K562 (cell line): ENCODE data around the gene ACTR3C. TPM values are rescaled to one million over a fixed set of nuclear protein-coding genes. Genes with fewer than 3 reads are reported as not detected.

Source experiments
- ATF7 ChIP-seq: fragments of 450-650 bp; IDR thresholded peaks from 2 replicates; pipeline ENCODE4 v1.7.1; 2014; ENCODE audit warnings: mild to moderate bottlenecking, moderate library complexity
- COPS2 ChIP-seq: fragments of 450-650 bp; conservative IDR thresholded peaks from 2 replicates; pipeline ENCODE4 v1.6.1; 2016; ENCODE audit warnings: mild to moderate bottlenecking, moderate library complexity
- ELF4 ChIP-seq: fragments of 450-650 bp; formaldehyde crosslinking; IDR thresholded peaks from 2 replicates; pipeline ENCODE4 v1.4.0; 2022; ENCODE audit warnings: missing genetic modification characterization
- NR2C1 ChIP-seq, 2 experiments: fragments of 450-650 bp; IDR thresholded peaks; 2 replicates each; pipeline ENCODE4 v1.6.1; 2017; ENCODE audit warnings: mild to moderate bottlenecking in 2 of 2, antibody characterized with exemption in 1 of 2, inconsistent platforms in 1 of 2, missing compliant biosample characterization in 1 of 2, missing genetic modification characterization in 1 of 2
- ZZZ3 ChIP-seq: fragments of 450-650 bp; IDR thresholded peaks from 2 replicates; pipeline ENCODE4 v1.6.1; 2016; ENCODE audit warnings: antibody characterized with exemption, mild to moderate bottlenecking, moderate library complexity
- polyA plus RNA-seq, 8 experiments: library from polyadenylated mRNA; depleted of rRNA in 4 of 8; stranded (reverse) in 5 of 8; unstranded in 3 of 8; fragments of >200 nt; fragmentation: Nextera tagmentation in 2 of 8; fragmentation: Illumina TruSeq in 1 of 8; extraction: Ambion mirVana in 2 of 8; extraction: Trizol in 1 of 8; gene quantifications; 2 replicates each; pipeline versions ENCODE4 v1.2.1 to v1.2.3, GENCODE V29; 2011 to 2014; ENCODE audit warnings: inconsistent platforms in 1 of 8, missing spikeins in 1 of 8
- total RNA-seq, 7 experiments: library from RNA; depleted of rRNA in 6 of 7; stranded (reverse); fragments of >200 nt in 6 of 7; fragmentation: Illumina TruSeq in 2 of 7; extraction: Trizol in 2 of 7; gene quantifications; 2 replicates each; pipeline versions ENCODE4 v1.2.1 to v1.2.3, GENCODE V29; 2011 to 2021; ENCODE audit warnings: low replicate concordance in 1 of 7
- TF ChIP-seq, protein P1 (sequence below): fragments of 200-600 bp; sonication (generic); IDR thresholded peaks from one replicate; pipeline ENCODE4 v1.6.1; 2012; ENCODE audit warnings: mild to moderate bottlenecking, low read depth, low read length, inconsistent platforms
- TF ChIP-seq, protein P2 (sequence below), 2 experiments: fragments of 450-650 bp in 1 of 2; sonication (generic) in 1 of 2; formaldehyde crosslinking in 1 of 2; IDR thresholded peaks; 2 replicates each; pipeline versions ENCODE4 v1.7.1 to v1.9.0; 2016 to 2022; ENCODE audit warnings: inconsistent platforms in 1 of 2, mild to moderate bottlenecking in 1 of 2, missing genetic modification reagents in 1 of 2

The ACTR3C gene
- total and polyA plus RNA-seq, 9 of the 15 experiments (the other 6 are each of a cell fraction or from before 2014, with no cell fraction given): 9.0 to 35.4 (median 13.3) TPM

DNA sequence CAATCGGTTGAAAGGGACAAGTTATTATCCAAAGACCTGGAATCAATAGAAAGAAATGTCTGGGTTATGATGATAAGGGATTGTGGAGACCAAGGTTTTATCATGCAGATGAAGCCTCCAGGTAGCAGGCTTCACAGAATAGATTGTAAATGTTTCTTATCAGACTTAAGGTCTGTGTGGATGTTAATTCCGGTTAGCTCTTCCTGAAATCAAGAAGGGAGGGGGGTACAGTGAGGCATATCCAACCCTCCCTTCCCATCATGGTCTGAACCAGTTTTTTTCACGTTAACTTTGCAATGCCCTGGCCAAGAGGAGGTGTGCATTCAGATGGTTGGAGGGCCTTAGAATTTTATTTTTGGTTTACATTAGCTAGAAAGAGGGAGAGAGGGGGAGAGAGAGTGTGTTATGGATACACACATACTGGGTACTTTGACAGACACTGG is 10.0 kb downstream of the ACTR3C start (continued):
- TF ChIP-seq, protein P1, sequence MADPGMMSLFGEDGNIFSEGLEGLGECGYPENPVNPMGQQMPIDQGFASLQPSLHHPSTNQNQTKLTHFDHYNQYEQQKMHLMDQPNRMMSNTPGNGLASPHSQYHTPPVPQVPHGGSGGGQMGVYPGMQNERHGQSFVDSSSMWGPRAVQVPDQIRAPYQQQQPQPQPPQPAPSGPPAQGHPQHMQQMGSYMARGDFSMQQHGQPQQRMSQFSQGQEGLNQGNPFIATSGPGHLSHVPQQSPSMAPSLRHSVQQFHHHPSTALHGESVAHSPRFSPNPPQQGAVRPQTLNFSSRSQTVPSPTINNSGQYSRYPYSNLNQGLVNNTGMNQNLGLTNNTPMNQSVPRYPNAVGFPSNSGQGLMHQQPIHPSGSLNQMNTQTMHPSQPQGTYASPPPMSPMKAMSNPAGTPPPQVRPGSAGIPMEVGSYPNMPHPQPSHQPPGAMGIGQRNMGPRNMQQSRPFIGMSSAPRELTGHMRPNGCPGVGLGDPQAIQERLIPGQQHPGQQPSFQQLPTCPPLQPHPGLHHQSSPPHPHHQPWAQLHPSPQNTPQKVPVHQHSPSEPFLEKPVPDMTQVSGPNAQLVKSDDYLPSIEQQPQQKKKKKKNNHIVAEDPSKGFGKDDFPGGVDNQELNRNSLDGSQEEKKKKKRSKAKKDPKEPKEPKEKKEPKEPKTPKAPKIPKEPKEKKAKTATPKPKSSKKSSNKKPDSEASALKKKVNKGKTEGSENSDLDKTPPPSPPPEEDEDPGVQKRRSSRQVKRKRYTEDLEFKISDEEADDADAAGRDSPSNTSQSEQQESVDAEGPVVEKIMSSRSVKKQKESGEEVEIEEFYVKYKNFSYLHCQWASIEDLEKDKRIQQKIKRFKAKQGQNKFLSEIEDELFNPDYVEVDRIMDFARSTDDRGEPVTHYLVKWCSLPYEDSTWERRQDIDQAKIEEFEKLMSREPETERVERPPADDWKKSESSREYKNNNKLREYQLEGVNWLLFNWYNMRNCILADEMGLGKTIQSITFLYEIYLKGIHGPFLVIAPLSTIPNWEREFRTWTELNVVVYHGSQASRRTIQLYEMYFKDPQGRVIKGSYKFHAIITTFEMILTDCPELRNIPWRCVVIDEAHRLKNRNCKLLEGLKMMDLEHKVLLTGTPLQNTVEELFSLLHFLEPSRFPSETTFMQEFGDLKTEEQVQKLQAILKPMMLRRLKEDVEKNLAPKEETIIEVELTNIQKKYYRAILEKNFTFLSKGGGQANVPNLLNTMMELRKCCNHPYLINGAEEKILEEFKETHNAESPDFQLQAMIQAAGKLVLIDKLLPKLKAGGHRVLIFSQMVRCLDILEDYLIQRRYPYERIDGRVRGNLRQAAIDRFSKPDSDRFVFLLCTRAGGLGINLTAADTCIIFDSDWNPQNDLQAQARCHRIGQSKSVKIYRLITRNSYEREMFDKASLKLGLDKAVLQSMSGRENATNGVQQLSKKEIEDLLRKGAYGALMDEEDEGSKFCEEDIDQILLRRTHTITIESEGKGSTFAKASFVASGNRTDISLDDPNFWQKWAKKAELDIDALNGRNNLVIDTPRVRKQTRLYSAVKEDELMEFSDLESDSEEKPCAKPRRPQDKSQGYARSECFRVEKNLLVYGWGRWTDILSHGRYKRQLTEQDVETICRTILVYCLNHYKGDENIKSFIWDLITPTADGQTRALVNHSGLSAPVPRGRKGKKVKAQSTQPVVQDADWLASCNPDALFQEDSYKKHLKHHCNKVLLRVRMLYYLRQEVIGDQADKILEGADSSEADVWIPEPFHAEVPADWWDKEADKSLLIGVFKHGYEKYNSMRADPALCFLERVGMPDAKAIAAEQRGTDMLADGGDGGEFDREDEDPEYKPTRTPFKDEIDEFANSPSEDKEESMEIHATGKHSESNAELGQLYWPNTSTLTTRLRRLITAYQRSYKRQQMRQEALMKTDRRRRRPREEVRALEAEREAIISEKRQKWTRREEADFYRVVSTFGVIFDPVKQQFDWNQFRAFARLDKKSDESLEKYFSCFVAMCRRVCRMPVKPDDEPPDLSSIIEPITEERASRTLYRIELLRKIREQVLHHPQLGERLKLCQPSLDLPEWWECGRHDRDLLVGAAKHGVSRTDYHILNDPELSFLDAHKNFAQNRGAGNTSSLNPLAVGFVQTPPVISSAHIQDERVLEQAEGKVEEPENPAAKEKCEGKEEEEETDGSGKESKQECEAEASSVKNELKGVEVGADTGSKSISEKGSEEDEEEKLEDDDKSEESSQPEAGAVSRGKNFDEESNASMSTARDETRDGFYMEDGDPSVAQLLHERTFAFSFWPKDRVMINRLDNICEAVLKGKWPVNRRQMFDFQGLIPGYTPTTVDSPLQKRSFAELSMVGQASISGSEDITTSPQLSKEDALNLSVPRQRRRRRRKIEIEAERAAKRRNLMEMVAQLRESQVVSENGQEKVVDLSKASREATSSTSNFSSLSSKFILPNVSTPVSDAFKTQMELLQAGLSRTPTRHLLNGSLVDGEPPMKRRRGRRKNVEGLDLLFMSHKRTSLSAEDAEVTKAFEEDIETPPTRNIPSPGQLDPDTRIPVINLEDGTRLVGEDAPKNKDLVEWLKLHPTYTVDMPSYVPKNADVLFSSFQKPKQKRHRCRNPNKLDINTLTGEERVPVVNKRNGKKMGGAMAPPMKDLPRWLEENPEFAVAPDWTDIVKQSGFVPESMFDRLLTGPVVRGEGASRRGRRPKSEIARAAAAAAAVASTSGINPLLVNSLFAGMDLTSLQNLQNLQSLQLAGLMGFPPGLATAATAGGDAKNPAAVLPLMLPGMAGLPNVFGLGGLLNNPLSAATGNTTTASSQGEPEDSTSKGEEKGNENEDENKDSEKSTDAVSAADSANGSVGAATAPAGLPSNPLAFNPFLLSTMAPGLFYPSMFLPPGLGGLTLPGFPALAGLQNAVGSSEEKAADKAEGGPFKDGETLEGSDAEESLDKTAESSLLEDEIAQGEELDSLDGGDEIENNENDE: no peak
- TF ChIP-seq, protein P2, sequence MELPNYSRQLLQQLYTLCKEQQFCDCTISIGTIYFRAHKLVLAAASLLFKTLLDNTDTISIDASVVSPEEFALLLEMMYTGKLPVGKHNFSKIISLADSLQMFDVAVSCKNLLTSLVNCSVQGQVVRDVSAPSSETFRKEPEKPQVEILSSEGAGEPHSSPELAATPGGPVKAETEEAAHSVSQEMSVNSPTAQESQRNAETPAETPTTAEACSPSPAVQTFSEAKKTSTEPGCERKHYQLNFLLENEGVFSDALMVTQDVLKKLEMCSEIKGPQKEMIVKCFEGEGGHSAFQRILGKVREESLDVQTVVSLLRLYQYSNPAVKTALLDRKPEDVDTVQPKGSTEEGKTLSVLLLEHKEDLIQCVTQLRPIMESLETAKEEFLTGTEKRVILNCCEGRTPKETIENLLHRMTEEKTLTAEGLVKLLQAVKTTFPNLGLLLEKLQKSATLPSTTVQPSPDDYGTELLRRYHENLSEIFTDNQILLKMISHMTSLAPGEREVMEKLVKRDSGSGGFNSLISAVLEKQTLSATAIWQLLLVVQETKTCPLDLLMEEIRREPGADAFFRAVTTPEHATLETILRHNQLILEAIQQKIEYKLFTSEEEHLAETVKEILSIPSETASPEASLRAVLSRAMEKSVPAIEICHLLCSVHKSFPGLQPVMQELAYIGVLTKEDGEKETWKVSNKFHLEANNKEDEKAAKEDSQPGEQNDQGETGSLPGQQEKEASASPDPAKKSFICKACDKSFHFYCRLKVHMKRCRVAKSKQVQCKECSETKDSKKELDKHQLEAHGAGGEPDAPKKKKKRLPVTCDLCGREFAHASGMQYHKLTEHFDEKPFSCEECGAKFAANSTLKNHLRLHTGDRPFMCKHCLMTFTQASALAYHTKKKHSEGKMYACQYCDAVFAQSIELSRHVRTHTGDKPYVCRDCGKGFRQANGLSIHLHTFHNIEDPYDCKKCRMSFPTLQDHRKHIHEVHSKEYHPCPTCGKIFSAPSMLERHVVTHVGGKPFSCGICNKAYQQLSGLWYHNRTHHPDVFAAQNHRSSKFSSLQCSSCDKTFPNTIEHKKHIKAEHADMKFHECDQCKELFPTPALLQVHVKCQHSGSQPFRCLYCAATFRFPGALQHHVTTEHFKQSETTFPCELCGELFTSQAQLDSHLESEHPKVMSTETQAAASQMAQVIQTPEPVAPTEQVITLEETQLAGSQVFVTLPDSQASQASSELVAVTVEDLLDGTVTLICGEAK (IDR thresholded peaks at IDR 0.05): no peak
- TF ChIP-seq, protein P2 (CRISPR knock-in tag; IDR thresholded peaks at IDR 0.05): no peak
- no peak for TF ChIP-seq NR2C1 (IDR thresholded peaks at IDR 0.05)
- no peak for TF ChIP-seq NR2C1 (tag; IDR thresholded peaks at IDR 0.05)
- TF ChIP-seq ZZZ3: 0 out of 2 replicates have a peak, but pooled peaks have one; percentile 3
- no peak for TF ChIP-seq COPS2
- no peak for TF ChIP-seq ELF4 (CRISPR knock-in tag)
- TF ChIP-seq ATF7: peak; percentile 76
